Measurements from ENCODE around the gene SYCP2L.
A peak's percentile ranks its signal among the peaks of the same experiment; 100 is the strongest.
"Not testable (repeated sequence)": the region's sequence is repeated elsewhere in the genome, so short reads cannot be mapped to it uniquely, and the experiment has no call there.

SYCP2L gene

GRCh38 chr6:10857259-10857658 lies 29.6 kb upstream of the SYCP2L start:
- H3K4me1 ChIP-seq (ENCODE audit: control insufficient read depth, insufficient read depth, low read length): no peaks in the 10 kb centered on the region
- H3K9me3 ChIP-seq (ENCODE audit: control insufficient read depth, insufficient read depth, low read length): no peaks in the 10 kb centered on the region
- H3K36me3 ChIP-seq (ENCODE audit: control insufficient read depth, insufficient read depth, low read length): no peaks in the 10 kb centered on the region
- no peak overlapping the region for H3K9ac ChIP-seq (ENCODE audit: low read depth, low read length)
- no peaks in the 10 kb centered on the region for H3K27me3 ChIP-seq (ENCODE audit: control insufficient read depth, insufficient read depth, low read length)
- no peak overlapping the region for H3K4me3 ChIP-seq (ENCODE audit: low read depth, low read length)

- Histone ChIP-seq H3K36me3 (ENCODE audit: control insufficient read depth, insufficient read depth, low read length) (no peaks in the 10 kb centered on the region), H3K9ac (ENCODE audit: low read depth, low read length) (no peak overlapping the region), H3K27me3 (ENCODE audit: control insufficient read depth, insufficient read depth, low read length) (no peaks in the 10 kb centered on the region), H3K4me3 (ENCODE audit: low read depth, low read length) (no peak overlapping the region), H3K9me3 (ENCODE audit: control insufficient read depth, insufficient read depth, low read length) (no peaks in the 10 kb centered on the region), H3K4me1 (ENCODE audit: control insufficient read depth, insufficient read depth, low read length) (no peaks in the 10 kb centered on the region)
These were observed 25.8 kb upstream of the SYCP2L start for GRCh38 chr6:10861086-10861485.

GRCh38 chr6:10862361-10862760 lies 24.5 kb upstream of the SYCP2L start:
- no peaks in the 10 kb centered on the region for H3K9me3 ChIP-seq (ENCODE audit: control insufficient read depth, insufficient read depth, low read length)
- H3K4me1 ChIP-seq (ENCODE audit: control insufficient read depth, insufficient read depth, low read length): no peaks in the 10 kb centered on the region
- H3K27me3 ChIP-seq (ENCODE audit: control insufficient read depth, insufficient read depth, low read length): no peaks in the 10 kb centered on the region

GRCh38 chr6:10863031-10863430 lies 23.8 kb upstream of the SYCP2L start:
- not testable (repeated sequence) for H3K4me3 ChIP-seq (ENCODE audit: low read depth, low read length); H3K36me3 ChIP-seq (ENCODE audit: control insufficient read depth, insufficient read depth, low read length); H3K9ac ChIP-seq (ENCODE audit: low read depth, low read length); H3K9me3 ChIP-seq (ENCODE audit: control insufficient read depth, insufficient read depth, low read length); H3K27me3 ChIP-seq (ENCODE audit: control insufficient read depth, insufficient read depth, low read length); H3K4me1 ChIP-seq (ENCODE audit: control insufficient read depth, insufficient read depth, low read length)

More at GRCh38 chr6:10862361-10862760, 24.5 kb upstream of the SYCP2L start:
- Histone ChIP-seq H3K9ac (ENCODE audit: low read depth, low read length) (no peak overlapping the region), H3K36me3 (ENCODE audit: control insufficient read depth, insufficient read depth, low read length) (no peaks in the 10 kb centered on the region), H3K4me3 (ENCODE audit: low read depth, low read length) (no peak overlapping the region)

GRCh38 chr6:10866709-10867108 lies 20.1 kb upstream of the SYCP2L start:
- not testable (repeated sequence) for H3K4me3 ChIP-seq (ENCODE audit: low read depth, low read length); H3K9me3 ChIP-seq (ENCODE audit: control insufficient read depth, insufficient read depth, low read length); H3K36me3 ChIP-seq (ENCODE audit: control insufficient read depth, insufficient read depth, low read length); H3K27me3 ChIP-seq (ENCODE audit: control insufficient read depth, insufficient read depth, low read length); H3K4me1 ChIP-seq (ENCODE audit: control insufficient read depth, insufficient read depth, low read length); H3K9ac ChIP-seq (ENCODE audit: low read depth, low read length)

GRCh38 chr6:10867952-10868351 lies 18.9 kb upstream of the SYCP2L start:
- no peak overlapping the region for H3K4me3 ChIP-seq (ENCODE audit: low read depth, low read length)
- no peaks in the 10 kb centered on the region for H3K36me3 ChIP-seq (ENCODE audit: control insufficient read depth, insufficient read depth, low read length)
- no peak overlapping the region for H3K9ac ChIP-seq (ENCODE audit: low read depth, low read length)
- H3K9me3 ChIP-seq (ENCODE audit: control insufficient read depth, insufficient read depth, low read length): no peaks in the 10 kb centered on the region
- no peaks in the 10 kb centered on the region for H3K27me3 ChIP-seq (ENCODE audit: control insufficient read depth, insufficient read depth, low read length)
- H3K4me1 ChIP-seq (ENCODE audit: control insufficient read depth, insufficient read depth, low read length): no peaks in the 10 kb centered on the region

GRCh38 chr6:10873374-10873773 lies 13.5 kb upstream of the SYCP2L start:
- Histone ChIP-seq H3K9me3 (ENCODE audit: control insufficient read depth, insufficient read depth, low read length) (no peaks in the 10 kb centered on the region), H3K4me3 (ENCODE audit: low read depth, low read length) (no peak overlapping the region), H3K36me3 (ENCODE audit: control insufficient read depth, insufficient read depth, low read length) (no peaks in the 10 kb centered on the region), H3K27me3 (ENCODE audit: control insufficient read depth, insufficient read depth, low read length) (no peaks in the 10 kb centered on the region), H3K4me1 (ENCODE audit: control insufficient read depth, insufficient read depth, low read length) (no peaks in the 10 kb centered on the region), H3K9ac (ENCODE audit: low read depth, low read length) (no peak overlapping the region)

- Histone ChIP-seq H3K4me1 (ENCODE audit: control insufficient read depth, insufficient read depth, low read length) (no peaks in the 10 kb centered on the region), H3K36me3 (ENCODE audit: control insufficient read depth, insufficient read depth, low read length) (no peaks in the 10 kb centered on the region), H3K4me3 (ENCODE audit: low read depth, low read length) (no peak overlapping the region), H3K9me3 (ENCODE audit: control insufficient read depth, insufficient read depth, low read length) (no peaks in the 10 kb centered on the region), H3K9ac (ENCODE audit: low read depth, low read length) (no peak overlapping the region), H3K27me3 (ENCODE audit: control insufficient read depth, insufficient read depth, low read length) (peaks cover 5% of the 10 kb centered on the region)
These were observed 12.6 kb upstream of the SYCP2L start for GRCh38 chr6:10874207-10874606.

- H3K36me3 ChIP-seq (ENCODE audit: control insufficient read depth, insufficient read depth, low read length): no peaks in the 10 kb centered on the region
- no peaks in the 10 kb centered on the region for H3K9me3 ChIP-seq (ENCODE audit: control insufficient read depth, insufficient read depth, low read length)
- H3K9ac ChIP-seq (ENCODE audit: low read depth, low read length): no peak overlapping the region
- no peak overlapping the region for H3K4me3 ChIP-seq (ENCODE audit: low read depth, low read length)
- peaks cover 14% of the 10 kb centered on the region for H3K27me3 ChIP-seq (ENCODE audit: control insufficient read depth, insufficient read depth, low read length)
- no peaks in the 10 kb centered on the region for H3K4me1 ChIP-seq (ENCODE audit: control insufficient read depth, insufficient read depth, low read length)
These were observed 11.8 kb upstream of the SYCP2L start for GRCh38 chr6:10875026-10875425.

GRCh38 chr6:10877012-10877411 lies 9.8 kb upstream of the SYCP2L start:
- peaks cover 33% of the 10 kb centered on the region for H3K27me3 ChIP-seq (ENCODE audit: control insufficient read depth, insufficient read depth, low read length)
- no peaks in the 10 kb centered on the region for H3K4me1 ChIP-seq (ENCODE audit: control insufficient read depth, insufficient read depth, low read length)
- H3K4me3 ChIP-seq (ENCODE audit: low read depth, low read length): no peak overlapping the region
- H3K36me3 ChIP-seq (ENCODE audit: control insufficient read depth, insufficient read depth, low read length): no peaks in the 10 kb centered on the region
- no peak overlapping the region for H3K9ac ChIP-seq (ENCODE audit: low read depth, low read length)
- H3K9me3 ChIP-seq (ENCODE audit: control insufficient read depth, insufficient read depth, low read length): no peaks in the 10 kb centered on the region

- Histone ChIP-seq H3K4me1 (ENCODE audit: control insufficient read depth, insufficient read depth, low read length) (no peaks in the 10 kb centered on the region), H3K36me3 (ENCODE audit: control insufficient read depth, insufficient read depth, low read length) (no peaks in the 10 kb centered on the region), H3K27me3 (ENCODE audit: control insufficient read depth, insufficient read depth, low read length) (peaks cover 42% of the 10 kb centered on the region), H3K9ac (ENCODE audit: low read depth, low read length) (no peak overlapping the region), H3K4me3 (ENCODE audit: low read depth, low read length) (no peak overlapping the region), H3K9me3 (ENCODE audit: control insufficient read depth, insufficient read depth, low read length) (no peaks in the 10 kb centered on the region)
These were observed 9.0 kb upstream of the SYCP2L start for GRCh38 chr6:10877871-10878270.

- Histone ChIP-seq H3K9me3 (ENCODE audit: control insufficient read depth, insufficient read depth, low read length) (no peaks in the 10 kb centered on the region), H3K27me3 (ENCODE audit: control insufficient read depth, insufficient read depth, low read length) (peaks cover 66% of the 10 kb centered on the region), H3K36me3 (ENCODE audit: control insufficient read depth, insufficient read depth, low read length) (no peaks in the 10 kb centered on the region), H3K9ac (ENCODE audit: low read depth, low read length) (no peak overlapping the region), H3K4me3 (ENCODE audit: low read depth, low read length) (no peak overlapping the region), H3K4me1 (ENCODE audit: control insufficient read depth, insufficient read depth, low read length) (no peaks in the 10 kb centered on the region)
These were observed 6.5 kb upstream of the SYCP2L start for GRCh38 chr6:10880366-10880765.

- H3K4me3 ChIP-seq (ENCODE audit: low read depth, low read length): peak overlapping the region; percentile 58
These were observed 4.6 kb upstream of the SYCP2L start for GRCh38 chr6:10882253-10882630.

More at GRCh38 chr6:10882253-10882630, 4.6 kb upstream of the SYCP2L start:
- not testable (repeated sequence) for H3K9ac ChIP-seq (ENCODE audit: low read depth, low read length); H3K9me3 ChIP-seq (ENCODE audit: control insufficient read depth, insufficient read depth, low read length); H3K4me1 ChIP-seq (ENCODE audit: control insufficient read depth, insufficient read depth, low read length); H3K36me3 ChIP-seq (ENCODE audit: control insufficient read depth, insufficient read depth, low read length)
- H3K27me3 ChIP-seq (ENCODE audit: control insufficient read depth, insufficient read depth, low read length): peaks cover 70% of the 10 kb centered on the region
